Measurements from ENCODE around the gene ZNF677.

DNA sequence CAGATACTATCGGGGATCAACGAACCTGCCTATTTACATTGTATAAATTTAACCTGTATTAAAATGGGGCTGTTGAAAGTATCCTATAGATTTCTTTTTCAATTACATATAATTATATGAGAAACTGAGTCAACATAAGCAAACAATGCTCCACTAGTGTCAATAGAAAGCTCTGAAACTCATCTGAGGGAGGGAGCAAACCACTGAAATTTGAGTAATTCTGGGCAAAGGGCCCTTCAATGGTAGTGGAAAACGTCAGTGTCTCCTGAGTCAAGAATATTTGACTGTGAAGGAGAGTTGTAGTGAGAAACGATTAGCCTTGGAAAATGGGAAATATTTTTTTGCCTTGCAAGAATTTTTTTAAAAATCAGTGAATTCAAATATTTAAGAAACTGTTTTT is 30.4 kb upstream of the ZNF677 start:
- no peak for TF ChIP-seq ZNF701 (tag by site-specific recombination; IDR thresholded peaks at IDR 0.05)
- TF ChIP-seq, protein P1, sequence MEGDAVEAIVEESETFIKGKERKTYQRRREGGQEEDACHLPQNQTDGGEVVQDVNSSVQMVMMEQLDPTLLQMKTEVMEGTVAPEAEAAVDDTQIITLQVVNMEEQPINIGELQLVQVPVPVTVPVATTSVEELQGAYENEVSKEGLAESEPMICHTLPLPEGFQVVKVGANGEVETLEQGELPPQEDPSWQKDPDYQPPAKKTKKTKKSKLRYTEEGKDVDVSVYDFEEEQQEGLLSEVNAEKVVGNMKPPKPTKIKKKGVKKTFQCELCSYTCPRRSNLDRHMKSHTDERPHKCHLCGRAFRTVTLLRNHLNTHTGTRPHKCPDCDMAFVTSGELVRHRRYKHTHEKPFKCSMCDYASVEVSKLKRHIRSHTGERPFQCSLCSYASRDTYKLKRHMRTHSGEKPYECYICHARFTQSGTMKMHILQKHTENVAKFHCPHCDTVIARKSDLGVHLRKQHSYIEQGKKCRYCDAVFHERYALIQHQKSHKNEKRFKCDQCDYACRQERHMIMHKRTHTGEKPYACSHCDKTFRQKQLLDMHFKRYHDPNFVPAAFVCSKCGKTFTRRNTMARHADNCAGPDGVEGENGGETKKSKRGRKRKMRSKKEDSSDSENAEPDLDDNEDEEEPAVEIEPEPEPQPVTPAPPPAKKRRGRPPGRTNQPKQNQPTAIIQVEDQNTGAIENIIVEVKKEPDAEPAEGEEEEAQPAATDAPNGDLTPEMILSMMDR (tag by site-specific recombination; IDR thresholded peaks at IDR 0.05), result no peak

All from HEK293 (cell line).